A549 (cell line): ENCODE measurements around the gene PCGF2. TPM values are rescaled to one million over a fixed set of nuclear protein-coding genes. Genes with fewer than 3 reads are reported as not detected.

ENCODE experiments used
- ATAC-seq, 2 experiments: fragments of 200-7000 bp in 1 of 2; fragments of >200 bp in 1 of 2; cut with Nextera tagmentation in 1 of 2; cut with Tn5 transposase in 1 of 2; 3 replicates each; pipeline versions ENCODE4 v1.8.0 to v1.9.1; 2018 to 2020; ENCODE audit warnings: mild to moderate bottlenecking in 1 of 2, moderate library complexity in 1 of 2
- CTCF ChIA-PET: fragments of 300-600 bp; sonication (Branson Sonifier 250); formaldehyde crosslinking; extraction: SDS; loops from one replicate; lab custom pipeline; 2021; ENCODE audit warnings: antibody characterized with exemption, inconsistent platforms; lab: Yijun Ruan, JAX
- POLR2A ChIA-PET: fragments of 350-600 bp; formaldehyde crosslinking; extraction: SDS; loops from one replicate; lab custom pipeline; 2021; ENCODE audit warnings: antibody characterized with exemption, inconsistent platforms; lab: Yijun Ruan, JAX
- DNase-seq, 2 experiments: peaks; one replicate each; pipeline versions ENCODE4 v3.0.0 to v3.0.0-alpha.2; 2011 to 2016; ENCODE audit warnings: low read depth in 1 of 2, low spot score in 1 of 2
- FAIRE-seq: peaks from 2 replicates; lab custom pipeline; 2011; peaks lifted over from hg19 to GRCh38; lab: Jason Lieb, UNC
- H3K27ac ChIP-seq, 2 experiments: fragments of >200 bp; sonication (Bioruptor Twin); formaldehyde crosslinking; 3 replicates each; pipeline ENCODE4 v1.5.1; 2016 to 2017
- H3K4me1 ChIP-seq: fragments of >200 bp; sonication (Bioruptor Twin); formaldehyde crosslinking; 3 replicates; pipeline ENCODE4 v1.6.1; 2016
- H3K4me2 ChIP-seq: fragments of >200 bp; sonication (Bioruptor Twin); formaldehyde crosslinking; 3 replicates; pipeline ENCODE4 v1.6.1; 2016
- H3K4me3 ChIP-seq: fragments of >200 bp; sonication (Bioruptor Twin); formaldehyde crosslinking; 3 replicates; pipeline ENCODE4 v1.5.1; 2016
- H3K9me3 ChIP-seq: fragments of >200 bp; sonication (Bioruptor Twin); formaldehyde crosslinking; 3 replicates; pipeline ENCODE4 v1.6.1; 2016
- BCL3 ChIP-seq: fragments of >200 bp; sonication (Bioruptor Twin); formaldehyde crosslinking; IDR thresholded peaks from 3 replicates; pipeline ENCODE4 v1.6.1; 2016
- BHLHE40 ChIP-seq: IDR thresholded peaks from 2 replicates; pipeline ENCODE4 v1.6.1; 2012; ENCODE audit warnings: low read depth, low read length, inconsistent platforms
- CEBPB ChIP-seq, 2 experiments: fragments of >200 bp in 1 of 2; sonication (Bioruptor Twin) in 1 of 2; formaldehyde crosslinking in 1 of 2; IDR thresholded peaks; 2 replicates each; pipeline ENCODE4 v1.6.1; 2012 to 2016
- CHD4 ChIP-seq: fragments of 200-600 bp; sonication (generic); IDR thresholded peaks from 2 replicates; pipeline ENCODE4 v1.6.1; 2016; ENCODE audit warnings: antibody characterized with exemption, mild to moderate bottlenecking, borderline replicate concordance
- ESRRA ChIP-seq: fragments of 150-350 bp; IDR thresholded peaks from 2 replicates; pipeline ENCODE4 v1.6.1; 2014; ENCODE audit warnings: mild to moderate bottlenecking, low read length, borderline replicate concordance
- HMGXB4 ChIP-seq: fragments of 250-450 bp; sonication (Bioruptor Pico); IDR thresholded peaks from 2 replicates; pipeline ENCODE4 v1.5.0; 2021; ENCODE audit warnings: mild to moderate bottlenecking, moderate library complexity, borderline replicate concordance
- HOXA7 ChIP-seq: fragments of 250-450 bp; sonication (Bioruptor Pico); IDR thresholded peaks from 2 replicates; pipeline ENCODE4 v1.5.0; 2020; ENCODE audit warnings: mild to moderate bottlenecking, moderate library complexity
- HOXB5 ChIP-seq: fragments of 250-450 bp; sonication (Bioruptor Pico); IDR thresholded peaks from 2 replicates; pipeline ENCODE4 v1.5.0; 2020; ENCODE audit warnings: mild to moderate bottlenecking, moderate library complexity
- JUN ChIP-seq, 2 experiments: fragments of >200 bp; sonication (Bioruptor Twin); formaldehyde crosslinking; IDR thresholded peaks; 2 replicates in 1 of 2; 3 replicates in 1 of 2; pipeline ENCODE4 v1.6.1; 2016 to 2017
- MAFK ChIP-seq: fragments of 450-650 bp; IDR thresholded peaks from 2 replicates; pipeline ENCODE4 v1.6.1; 2014; ENCODE audit not compliant: partially characterized antibody
- MAX ChIP-seq: IDR thresholded peaks from 2 replicates; pipeline ENCODE4 v1.6.1; 2012
- MAZ ChIP-seq: fragments of 150-350 bp; IDR thresholded peaks from 2 replicates; pipeline ENCODE4 v1.6.1; 2014; ENCODE audit warnings: antibody characterized with exemption, low read depth, low read length, borderline replicate concordance
- NPAS2 ChIP-seq: fragments of 250-450 bp; sonication (Bioruptor Pico); IDR thresholded peaks from 2 replicates; pipeline ENCODE4 v1.8.0; 2022; ENCODE audit warnings: mild to moderate bottlenecking, moderate library complexity, borderline replicate concordance
- NR3C1 ChIP-seq: fragments of >200 bp; sonication (Bioruptor Twin); formaldehyde crosslinking; IDR thresholded peaks from 3 replicates; pipeline ENCODE4 v1.6.1; 2017
- POLR2A ChIP-seq: IDR thresholded peaks from 2 replicates; pipeline ENCODE4 v1.6.1; 2012; ENCODE audit warnings: mild to moderate bottlenecking, low read length
- RARB ChIP-seq: fragments of 250-450 bp; sonication (Bioruptor Pico); IDR thresholded peaks from 2 replicates; pipeline ENCODE4 v1.8.0; 2021; ENCODE audit warnings: mild to moderate bottlenecking, moderate library complexity
- TP53 ChIP-seq: fragments of 250-450 bp; sonication (Bioruptor Pico); IDR thresholded peaks from 2 replicates; pipeline ENCODE4 v1.5.0; 2021; ENCODE audit warnings: mild to moderate bottlenecking, moderate library complexity
- USF2 ChIP-seq: fragments of 450-650 bp; IDR thresholded peaks from 2 replicates; pipeline ENCODE4 v1.6.1; 2014; ENCODE audit warnings: antibody characterized with exemption
- ZC3H11A ChIP-seq: fragments of 450-650 bp; IDR thresholded peaks from 2 replicates; pipeline ENCODE4 v1.6.1; 2014; ENCODE audit warnings: antibody characterized with exemption, mild to moderate bottlenecking
- WGBS: methylation state at CpG from one replicate; pipeline ENCODE4 v1.1.6; 2017; ENCODE audit errors: missing lambda C conversion rate; 5-methylcytosine and 5-hydroxymethylcytosine counted together
- polyA plus RNA-seq, 4 experiments: library from polyadenylated mRNA; depleted of rRNA in 3 of 4; stranded (reverse); fragments of >200 nt; fragmentation: RNase III in 1 of 4; extraction: RNeasy Plus Mini Kit Qiagen cat#74134 plus additional on column Dnase treatment in 1 of 4; gene quantifications; 2 replicates in 3 of 4; 3 replicates in 1 of 4; pipeline ENCODE4 v1.2.3, GENCODE V29; 2011 to 2017
- TF ChIP-seq, protein P1 (sequence below): IDR thresholded peaks from 2 replicates; pipeline ENCODE4 v1.6.1; 2012; ENCODE audit warnings: low read depth, borderline replicate concordance
- TF ChIP-seq, protein P2 (sequence below): IDR thresholded peaks from 2 replicates; pipeline ENCODE4 v1.6.1; 2012

PCGF2 gene
- polyA plus RNA-seq, 2 of the 4 experiments (the other 2 are of a cell fraction) = 19.9 to 43.6 TPM

DNA sequence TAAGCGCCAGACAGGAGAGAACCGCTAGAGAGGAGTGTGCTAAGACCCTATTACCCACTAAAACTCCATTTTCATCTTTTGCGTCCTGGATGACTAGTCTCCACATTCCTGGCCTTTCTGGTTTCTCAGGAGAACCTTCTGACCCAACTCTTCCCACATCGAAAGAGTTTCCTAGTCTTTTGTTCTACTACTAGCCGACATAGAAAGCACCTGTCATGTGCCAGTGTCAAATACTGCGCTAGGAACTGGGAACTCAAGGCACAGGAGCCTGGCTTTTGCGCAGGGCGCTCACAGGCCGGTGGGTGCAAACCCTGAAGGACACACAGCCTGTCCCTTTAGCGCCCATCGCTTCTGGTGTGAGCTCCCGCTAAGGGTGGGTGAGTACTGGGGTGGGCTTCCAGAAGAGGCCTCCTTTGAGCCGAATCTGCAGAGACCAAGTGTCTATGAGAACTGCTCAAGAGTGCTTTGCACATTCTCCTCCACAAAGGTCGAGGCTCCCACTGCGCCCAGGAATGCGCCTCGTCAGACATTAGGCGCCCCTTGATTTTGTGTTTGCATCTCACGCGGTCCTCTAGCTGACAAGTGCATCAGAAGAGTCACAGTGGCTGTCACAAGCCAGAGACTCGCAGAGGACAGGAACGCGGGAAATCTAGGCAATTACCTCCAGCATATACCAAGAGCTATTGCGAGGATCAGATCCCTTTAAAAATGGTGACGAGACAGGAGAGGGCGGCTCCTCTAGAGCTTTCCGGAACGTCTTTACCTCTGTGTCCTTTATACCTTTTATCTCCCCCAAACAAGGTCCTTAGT lies 2.4 kb upstream of the PCGF2 start:
- peak overlapping the region; percentile 82 for H3K4me2 ChIP-seq
- peak in 1 of 2 experiments; percentile 8; a peak in 2 of 6 replicates for ATAC-seq
- no peaks in the 10 kb centered on the region for H3K9me3 ChIP-seq
- CTCF ChIA-PET = interaction anchor here (0.8 to 2.4 kb wide), 5 partner anchors 11 to 368 kb away, joined by 3 to 33 read pairs (median 4); no protein-coding TSS in a partner anchor
- POLR2A ChIA-PET = interaction anchor here (1.0 to 2.0 kb wide), 4 partner anchors 15 to 103 kb away, joined by 3 to 8 read pairs (median 4); partner anchors contain the start of gene CISD3
- TF ChIP-seq CHD4 (no peak), MAFK (peak; percentile 24), MAX (peak; percentile 40; the same call in 1 of the 2 replicates)
- TF ChIP-seq, protein P1, sequence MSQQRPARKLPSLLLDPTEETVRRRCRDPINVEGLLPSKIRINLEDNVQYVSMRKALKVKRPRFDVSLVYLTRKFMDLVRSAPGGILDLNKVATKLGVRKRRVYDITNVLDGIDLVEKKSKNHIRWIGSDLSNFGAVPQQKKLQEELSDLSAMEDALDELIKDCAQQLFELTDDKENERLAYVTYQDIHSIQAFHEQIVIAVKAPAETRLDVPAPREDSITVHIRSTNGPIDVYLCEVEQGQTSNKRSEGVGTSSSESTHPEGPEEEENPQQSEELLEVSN = peak; percentile 73; the same call in 1 of the 2 replicates
- peak in 1 of 2 experiments; percentile 55 for DNase-seq
- FAIRE-seq = no peak
- peak overlapping the region; percentile 96 for H3K4me3 ChIP-seq
- 41% methylated on average over 28 of the region's 28 CpGs for WGBS
- H3K4me1 ChIP-seq = peaks cover 37% of the 10 kb centered on the region
- peak overlapping the region; percentile 90 to 98 for H3K27ac ChIP-seq

GRCh38 chr17:38750044-38750311 lies 1.8 kb upstream of the PCGF2 start:
- peak overlapping the region; percentile 82 for H3K4me2 ChIP-seq
- H3K9me3 ChIP-seq = no peaks in the 10 kb centered on the region
- TF ChIP-seq NPAS2 (CRISPR knock-in tag) (no peak), BHLHE40 (no peak), MAX (no peak), CEBPB (IDR thresholded peaks at IDR 0.05) (no peak), RARB (CRISPR knock-in tag) (no peak), POLR2A (no peak), TP53 (no peak)
- TF ChIP-seq, all 56 proteins: peak for 0
- 13% methylated on average over 12 of the region's 12 CpGs for WGBS
- ChIA-PET POLR2A (interaction anchor here (0.7 to 2.0 kb wide), 5 partner anchors 14 to 104 kb away, joined by 3 to 8 read pairs (median 4); partner anchors contain the start of genes CISD3 and RPL23), CTCF (interaction anchor here (1.4 kb wide), 1 partner anchor 15 kb away, joined by 12 read pairs; no protein-coding TSS in a partner anchor)
- Histone ChIP-seq H3K4me3 (peak overlapping the region; percentile 96), H3K27ac (peak overlapping the region; percentile 90 to 98), H3K4me1 (peaks cover 37% of the 10 kb centered on the region)
- FAIRE-seq = no peak
- no peak for DNase-seq
- ATAC-seq = no peak

DNA sequence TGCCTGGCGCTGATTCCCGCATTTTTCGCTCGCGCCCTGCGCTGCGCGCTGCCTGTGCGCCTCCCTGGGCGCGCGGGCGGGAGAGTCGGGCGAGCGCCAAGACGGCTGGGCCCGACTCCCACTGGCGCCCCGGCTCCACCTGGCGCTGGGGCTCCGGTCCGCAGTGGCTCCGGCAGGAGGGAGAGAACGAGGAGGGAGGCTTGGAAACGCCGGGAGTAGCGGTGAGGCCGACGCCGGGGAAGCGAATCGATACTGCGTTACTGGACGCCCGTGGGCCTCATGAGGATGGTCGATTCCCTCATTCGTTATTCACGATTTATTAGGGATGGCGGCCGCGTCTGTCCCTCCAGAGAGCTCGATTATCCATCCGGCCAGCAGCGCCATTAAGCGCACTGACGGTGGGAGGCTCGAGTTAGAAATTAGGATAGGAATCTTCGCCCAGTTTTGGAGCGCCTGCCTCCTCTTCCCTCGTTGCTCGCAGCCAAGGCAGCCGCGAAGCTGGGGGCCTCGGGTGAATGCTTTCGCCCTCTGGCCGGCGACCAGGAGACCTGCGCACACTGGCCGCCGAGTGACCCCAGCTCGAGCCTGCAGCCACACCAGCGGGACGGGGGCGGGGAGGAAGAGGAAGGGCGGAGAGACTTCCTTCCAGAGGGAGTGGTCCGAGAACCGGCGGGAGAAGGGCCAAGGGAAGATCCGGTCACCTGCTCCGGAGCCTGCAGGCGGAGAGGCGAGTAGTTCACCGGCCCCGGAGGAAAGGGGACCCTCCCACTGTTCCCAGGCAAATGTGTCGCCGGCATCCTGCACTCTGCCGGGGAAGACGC lies 1.3 kb upstream of the PCGF2 start:
- FAIRE-seq (no peak), DNase-seq (peak; percentile 65 to 92), ATAC-seq (peak; percentile 37 to 55)
- Histone ChIP-seq H3K9me3 (no peaks in the 10 kb centered on the region), H3K4me2 (peak overlapping the region; percentile 82), H3K27ac (peak overlapping the region; percentile 90 to 98), H3K4me3 (peak overlapping the region; percentile 96), H3K4me1 (peaks cover 40% of the 10 kb centered on the region)
- 2% methylated on average over 66 of the region's 79 CpGs for WGBS
- ChIA-PET CTCF (interaction anchor here (0.6 to 1.4 kb wide), 3 partner anchors 14 to 26 kb away, joined by 3 to 12 read pairs (median 5); no protein-coding TSS in a partner anchor), POLR2A (interaction anchor here (0.6 to 2.0 kb wide), 8 partner anchors 15 to 104 kb away, joined by 3 to 8 read pairs (median 4); partner anchors contain the start of genes CISD3 and RPL23)
- TF ChIP-seq, protein P1 = peak; percentile 96
- TF ChIP-seq, protein P2, sequence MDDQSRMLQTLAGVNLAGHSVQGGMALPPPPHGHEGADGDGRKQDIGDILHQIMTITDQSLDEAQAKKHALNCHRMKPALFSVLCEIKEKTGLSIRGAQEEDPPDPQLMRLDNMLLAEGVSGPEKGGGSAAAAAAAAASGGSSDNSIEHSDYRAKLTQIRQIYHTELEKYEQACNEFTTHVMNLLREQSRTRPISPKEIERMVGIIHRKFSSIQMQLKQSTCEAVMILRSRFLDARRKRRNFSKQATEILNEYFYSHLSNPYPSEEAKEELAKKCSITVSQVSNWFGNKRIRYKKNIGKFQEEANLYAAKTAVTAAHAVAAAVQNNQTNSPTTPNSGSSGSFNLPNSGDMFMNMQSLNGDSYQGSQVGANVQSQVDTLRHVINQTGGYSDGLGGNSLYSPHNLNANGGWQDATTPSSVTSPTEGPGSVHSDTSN = peak; percentile 21; the same call in 1 of the 2 replicates
- TF ChIP-seq ZC3H11A (peak; percentile 2; the same call in 1 of the 2 replicates), BCL3 (peak; percentile 81), HOXB5 (CRISPR knock-in tag) (no peak), NR3C1 (no peak), ESRRA (0 out of 2 replicates have a peak, but pooled peaks have one; percentile 12), CEBPB (IDR thresholded peaks at IDR 0.05) (0 out of 4 replicates have a peak, but pooled peaks of 1 of the 2 experiments have one; percentile 2), MAZ (0 out of 2 replicates have a peak, but pooled peaks have one; percentile 48), JUN (IDR thresholded peaks at IDR 0.05) (peak; percentile 53 to 85; a peak in 4 of 5 replicates), HMGXB4 (CRISPR knock-in tag) (no peak), RARB (CRISPR knock-in tag) (0 out of 2 replicates have a peak, but pooled peaks have one; percentile 53), HOXA7 (CRISPR knock-in tag) (0 out of 2 replicates have a peak, but pooled peaks have one; percentile 36), USF2 (peak; percentile 57)
